Right lobe of liver (tissue), 6 donors: ENCODE data around the gene C13orf46. TPM values are rescaled to one million over a fixed set of nuclear protein-coding genes. Genes with fewer than 3 reads are reported as not detected.
"Not testable (repeated sequence)": the region's sequence is repeated elsewhere in the genome, so short reads cannot be mapped to it uniquely, and the experiment has no call there.

Source experiments
- ATAC-seq, 4 donors: fragments of 200-7000 bp; cut with Tn5 transposase; one replicate each; pipeline ENCODE4 v1.9.1; 2020; ENCODE audit warnings: mild to moderate bottlenecking in 4 of 4, moderate library complexity in 4 of 4
- DNase-seq, 3 donors: peaks; one replicate each; pipeline ENCODE4 v3.0.0-alpha.2; 2020
- H3K27ac ChIP-seq, 3 donors: fragments of 200-600 bp; one replicate each; pipeline ENCODE4 v1.8.0; 2022
- H3K27me3 ChIP-seq, 2 donors: fragments of 200-600 bp; one replicate each; pipeline ENCODE4 v1.8.0; 2022
- H3K36me3 ChIP-seq, 4 donors: fragments of 200-600 bp; sonication (generic) in 1 of 4; one replicate each; pipeline versions ENCODE4 v1.5.1 to v1.8.0; 2017 to 2022; ENCODE audit warnings: control low read depth in 1 of 4
- H3K4me1 ChIP-seq, 4 donors: fragments of 200-600 bp; sonication (generic) in 1 of 4; one replicate each; pipeline versions ENCODE4 v1.5.1 to v1.8.0; 2017 to 2022; ENCODE audit warnings: control low read depth in 1 of 4
- H3K4me3 ChIP-seq, 3 donors: fragments of 200-600 bp; one replicate each; pipeline ENCODE4 v1.8.0; 2022
- H3K9me3 ChIP-seq, 4 donors: fragments of 200-600 bp; sonication (generic) in 1 of 4; one replicate each; pipeline versions ENCODE4 v1.5.1 to v1.8.0; 2017 to 2022; ENCODE audit warnings: control low read depth in 1 of 4
- POLR2A ChIP-seq: fragments of 450-650 bp; IDR thresholded peaks from one replicate; pipeline ENCODE4 v1.6.1; 2017; ENCODE audit warnings: antibody characterized with exemption, mild to moderate bottlenecking
- WGBS: methylation state at CpG from one replicate; pipeline ENCODE4 v1.1.6; 2018; ENCODE audit warnings: low coverage, low lambda C conversion rate; ENCODE audit not compliant: insufficient coverage; ENCODE audit errors: missing lambda C conversion rate; 5-methylcytosine and 5-hydroxymethylcytosine counted together
- intact Hi-C, 2 donors: fragments of 100-400 bp; cut with DNase I; formaldehyde crosslinking; loops; one replicate each; pipeline versions ENCODE4 v1.11.2 to v1.14.1; 2022
- total RNA-seq, 6 experiments: library from RNA; depleted of rRNA in 2 of 6; stranded (reverse); fragments of >200 nt in 2 of 6; fragmentation: NEBNext Ultra II Directional in 3 of 6; extraction: Animal tissue kit (Norgen Biotek cat#: 25700) in 3 of 6; gene quantifications; one replicate each; pipeline versions ENCODE4 v1.1.0 to v1.2.4, GENCODE V29; 2016 to 2023
- TF ChIP-seq, protein P1 (sequence below), 4 donors: fragments of 200-600 bp in 3 of 4; fragments of 450-650 bp in 1 of 4; IDR thresholded peaks; one replicate each; pipeline versions ENCODE4 v1.5.1 to v1.8.0; 2016 to 2022; ENCODE audit warnings: antibody characterized with exemption in 4 of 4, mild to moderate bottlenecking in 2 of 4
- donor health status: DM: no; HTN: yes; CAD: no.
- donor health status: DM: no; HTN: no; CAD: no.
- donor health status: DM: no; HTN: no; CAD: no.
- donor health status: DM: no; HTN: yes; CAD: no.
- donor health status: DM: no; HTN: yes; CAD: no.

Gene C13orf46
- total RNA-seq, 6 experiments from 2014 or later = 0.04 to 1.1 (median 0.60) TPM

DNA sequence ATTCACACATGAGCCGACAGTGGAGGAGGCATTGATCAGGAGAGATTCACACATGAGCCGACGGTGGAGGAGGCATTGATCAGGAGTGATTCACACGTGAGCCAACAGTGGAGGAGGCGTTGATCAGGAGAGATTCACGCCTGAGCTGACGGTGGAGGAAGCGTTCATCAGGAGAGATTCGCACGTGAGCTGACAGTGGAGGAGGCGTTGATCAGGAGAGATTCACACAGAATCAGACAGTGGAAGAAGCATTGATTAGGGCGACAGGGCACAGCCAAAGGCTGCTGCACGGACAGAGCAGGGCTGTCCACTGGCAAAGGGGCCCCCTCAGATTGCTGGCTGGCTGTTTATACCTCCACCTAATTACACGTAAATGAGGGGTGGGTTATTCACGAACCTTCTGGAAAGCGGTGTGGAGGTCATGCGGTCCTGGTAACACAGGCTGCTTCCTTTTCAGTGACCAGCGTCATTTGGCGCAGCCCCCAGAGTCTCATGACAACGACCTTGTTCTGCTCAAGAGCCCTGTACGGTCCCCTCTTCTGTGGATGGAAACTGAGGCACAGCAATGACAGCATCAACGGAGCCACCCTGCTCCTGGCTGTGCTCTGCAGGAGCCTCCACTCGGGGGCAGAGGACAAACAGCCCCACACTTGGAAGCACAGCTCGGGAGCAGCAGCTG is 59.4 kb downstream of the C13orf46 start:
- ATAC-seq (no peak), DNase-seq (no peak)
- Histone ChIP-seq H3K27me3 (no peaks in the 10 kb centered on the region), H3K4me1 (no peaks in the 10 kb centered on the region), H3K9me3 (no peaks in the 10 kb centered on the region), H3K36me3 (no peaks in the 10 kb centered on the region), H3K27ac (no peak overlapping the region), H3K4me3 (no peak overlapping the region)
- TF ChIP-seq, protein P1, sequence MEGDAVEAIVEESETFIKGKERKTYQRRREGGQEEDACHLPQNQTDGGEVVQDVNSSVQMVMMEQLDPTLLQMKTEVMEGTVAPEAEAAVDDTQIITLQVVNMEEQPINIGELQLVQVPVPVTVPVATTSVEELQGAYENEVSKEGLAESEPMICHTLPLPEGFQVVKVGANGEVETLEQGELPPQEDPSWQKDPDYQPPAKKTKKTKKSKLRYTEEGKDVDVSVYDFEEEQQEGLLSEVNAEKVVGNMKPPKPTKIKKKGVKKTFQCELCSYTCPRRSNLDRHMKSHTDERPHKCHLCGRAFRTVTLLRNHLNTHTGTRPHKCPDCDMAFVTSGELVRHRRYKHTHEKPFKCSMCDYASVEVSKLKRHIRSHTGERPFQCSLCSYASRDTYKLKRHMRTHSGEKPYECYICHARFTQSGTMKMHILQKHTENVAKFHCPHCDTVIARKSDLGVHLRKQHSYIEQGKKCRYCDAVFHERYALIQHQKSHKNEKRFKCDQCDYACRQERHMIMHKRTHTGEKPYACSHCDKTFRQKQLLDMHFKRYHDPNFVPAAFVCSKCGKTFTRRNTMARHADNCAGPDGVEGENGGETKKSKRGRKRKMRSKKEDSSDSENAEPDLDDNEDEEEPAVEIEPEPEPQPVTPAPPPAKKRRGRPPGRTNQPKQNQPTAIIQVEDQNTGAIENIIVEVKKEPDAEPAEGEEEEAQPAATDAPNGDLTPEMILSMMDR (IDR thresholded peaks at IDR 0.05) = no peak
- TF ChIP-seq POLR2A = no peak
- intact Hi-C loops = no loop called here
- WGBS = 71% methylated on average over 14 of the region's 24 CpGs

DNA sequence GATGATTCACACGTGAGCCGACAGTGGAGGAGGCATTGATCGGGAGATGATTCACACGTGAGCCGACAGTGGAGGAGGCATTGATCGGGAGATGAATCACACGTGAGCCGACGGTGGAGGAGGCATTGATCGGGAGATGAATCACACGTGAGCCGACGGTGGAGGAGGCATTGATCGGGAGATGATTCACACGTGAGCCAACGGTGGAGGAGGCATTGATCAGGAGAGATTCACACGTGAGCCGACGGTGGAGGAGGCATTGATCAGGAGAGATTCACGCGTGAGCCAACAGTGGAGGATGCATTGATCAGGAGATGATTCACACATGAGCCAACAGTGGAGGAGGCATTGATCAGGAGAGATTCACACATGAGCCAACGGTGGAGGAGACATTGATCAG is 60.0 kb downstream of the C13orf46 start:
- H3K4me3 ChIP-seq, ATAC-seq, H3K27me3 ChIP-seq, H3K36me3 ChIP-seq, H3K27ac ChIP-seq, intact Hi-C loops, DNase-seq, H3K9me3 ChIP-seq, H3K4me1 ChIP-seq: not testable (repeated sequence)
- WGBS = 87% methylated on average over 20 of the region's 22 CpGs

DNA sequence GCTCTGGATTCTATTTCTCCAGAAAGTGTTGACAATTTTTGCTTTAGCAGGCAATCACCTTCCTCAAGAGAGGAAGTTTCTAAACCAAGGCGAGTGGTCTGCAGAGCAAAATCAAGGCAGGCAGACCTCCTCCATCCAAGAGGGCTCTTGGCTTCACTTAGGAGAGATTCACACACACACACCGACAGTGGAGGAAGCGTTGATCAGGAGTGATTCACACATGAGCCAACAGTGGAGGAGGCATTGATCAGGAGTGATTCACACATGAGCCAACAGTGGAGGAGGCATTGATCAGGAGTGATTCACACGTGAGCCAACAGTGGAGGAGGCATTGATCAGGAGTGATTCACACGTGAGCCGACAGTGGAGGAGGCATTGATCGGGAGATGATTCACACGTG is 60.5 kb downstream of the C13orf46 start:
- DNase-seq, H3K27ac ChIP-seq, H3K36me3 ChIP-seq, intact Hi-C loops, ATAC-seq, H3K4me1 ChIP-seq, H3K4me3 ChIP-seq, H3K9me3 ChIP-seq, H3K27me3 ChIP-seq: not testable (repeated sequence)
- 46% methylated on average over 8 of the region's 8 CpGs for WGBS

DNA sequence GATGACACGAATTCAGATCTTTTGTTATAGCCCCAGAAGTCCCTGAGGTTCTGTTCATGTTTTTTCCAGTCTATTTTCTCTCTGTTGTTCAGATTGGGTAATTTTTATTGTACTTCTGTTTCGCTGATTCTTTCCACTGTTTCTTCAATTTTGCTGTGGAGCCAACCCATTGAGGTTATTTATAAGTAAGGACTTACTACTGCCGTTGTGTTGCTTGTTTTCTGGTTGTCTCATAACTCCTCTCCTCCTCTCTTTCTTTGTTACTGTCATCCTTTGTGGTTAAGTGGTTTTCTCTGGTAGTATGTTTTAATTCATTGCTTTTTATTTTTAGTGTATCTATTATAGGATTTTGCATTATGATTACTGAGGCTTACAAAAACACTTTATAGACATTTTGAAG is 61.3 kb downstream of the C13orf46 start:
- Histone ChIP-seq H3K27ac (no peak overlapping the region), H3K36me3 (no peaks in the 10 kb centered on the region), H3K4me3 (no peak overlapping the region), H3K27me3 (no peaks in the 10 kb centered on the region), H3K4me1 (no peaks in the 10 kb centered on the region), H3K9me3 (no peaks in the 10 kb centered on the region)
- DNase-seq (no peak), ATAC-seq (no peak)
- TF ChIP-seq, protein P1 (IDR thresholded peaks at IDR 0.05) = no peak
- TF ChIP-seq POLR2A = no peak
- intact Hi-C loops = no loop called here
- WGBS = 39% methylated on average over 3 of the region's 3 CpGs

DNA sequence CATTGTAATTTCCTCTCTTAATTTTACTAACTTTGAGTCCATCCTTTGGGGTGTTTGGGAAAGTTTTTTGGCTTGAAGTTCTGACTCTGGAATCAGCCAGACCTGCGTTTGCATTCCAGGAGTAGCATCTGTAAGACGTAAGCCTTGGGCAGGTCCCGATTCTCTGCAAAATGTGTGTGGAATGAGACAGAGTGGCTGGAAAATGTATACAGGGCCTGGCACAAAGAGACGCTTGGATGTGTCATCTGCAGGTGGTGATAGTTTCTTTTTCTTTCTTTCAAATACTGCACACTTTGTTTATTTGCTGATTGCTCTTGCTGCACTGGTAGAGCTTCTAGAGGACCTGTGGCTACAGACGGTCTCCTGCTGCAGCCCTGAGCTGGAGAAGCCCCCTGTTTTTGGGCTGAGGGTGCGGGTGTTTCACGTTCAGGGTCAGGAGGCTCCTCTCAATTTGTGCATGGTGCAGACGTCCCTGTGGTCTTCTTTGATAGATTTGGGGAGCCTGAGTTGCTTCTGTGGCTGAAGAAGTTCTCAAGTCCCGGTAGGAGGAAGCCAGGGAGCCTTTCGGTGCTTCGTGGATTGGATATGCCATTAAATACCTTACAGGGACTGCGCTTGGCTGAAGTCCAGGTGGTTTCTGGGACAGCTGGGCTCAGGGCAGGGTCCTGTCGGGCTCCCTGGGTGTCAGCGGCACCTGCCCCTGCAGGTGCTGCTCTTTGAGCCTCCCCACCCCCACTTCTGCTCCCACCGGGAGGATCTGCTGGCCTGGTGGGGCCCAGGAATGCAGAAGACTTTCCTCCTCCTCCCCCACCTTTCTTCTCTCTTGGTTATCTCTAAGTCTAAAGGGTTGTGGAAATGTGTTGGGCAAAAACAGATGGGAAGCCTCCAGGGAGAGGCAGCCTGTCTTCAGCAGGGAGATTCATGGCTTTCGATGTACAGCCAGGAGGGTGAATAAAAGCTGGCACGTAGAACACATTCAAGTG is 66.0 kb downstream of the C13orf46 start:
- no peak overlapping the region for H3K4me3 ChIP-seq
- no peaks in the 10 kb centered on the region for H3K4me1 ChIP-seq
- no peaks in the 10 kb centered on the region for H3K36me3 ChIP-seq
- H3K27ac ChIP-seq = no peak overlapping the region
- H3K27me3 ChIP-seq = no peaks in the 10 kb centered on the region
- 33% methylated on average over 12 of the region's 17 CpGs for WGBS
- DNase-seq (no peak), ATAC-seq (no peak)
- intact Hi-C loops = loop anchor here in 1 of 2 donors (10.0 kb wide), 1 partner anchor 93 kb away; no protein-coding TSS in a partner anchor
- no peaks in the 10 kb centered on the region for H3K9me3 ChIP-seq
- TF ChIP-seq POLR2A = no peak
- TF ChIP-seq, protein P1 (IDR thresholded peaks at IDR 0.05) = no peak
